Fibroblast of skin of back (primary cell): Measurements from ENCODE around the gene BORA. TPM values are rescaled to one million over a fixed set of nuclear protein-coding genes. Genes with fewer than 3 reads are reported as not detected.
"Not testable (repeated sequence)": the region's sequence is repeated elsewhere in the genome, so short reads cannot be mapped to it uniquely, and the experiment has no call there.

ENCODE experiments used
- DNase-seq: peaks from one replicate; pipeline ENCODE4 v3.0.0-alpha.2; 2013
- polyA plus RNA-seq, 2 experiments: library from polyadenylated mRNA; unstranded; fragments of 120-200 nt; gene quantifications; one replicate each; pipeline ENCODE4 v1.2.1, GENCODE V29; 2013; ENCODE audit not compliant: insufficient read length in 2 of 2

BORA gene
- polyA plus RNA-seq (2013, experiment 1 of 2; ENCODE audit: insufficient read length): 9.2 TPM
- 2.2 TPM for polyA plus RNA-seq (2013, experiment 2 of 2; ENCODE audit: insufficient read length)

GRCh38 chr13:72727417-72728289 is at the start of gene BORA, which contains the start of gene MZT1:
BORA (plus strand) TSS chr13:72727923; CDS start chr13:72728941, 1,018 bp downstream.
MZT1 (minus strand) TSS chr13:72727629; CDS start chr13:72727602, 27 bp downstream.
- peak; percentile 98 for DNase-seq

DNA sequence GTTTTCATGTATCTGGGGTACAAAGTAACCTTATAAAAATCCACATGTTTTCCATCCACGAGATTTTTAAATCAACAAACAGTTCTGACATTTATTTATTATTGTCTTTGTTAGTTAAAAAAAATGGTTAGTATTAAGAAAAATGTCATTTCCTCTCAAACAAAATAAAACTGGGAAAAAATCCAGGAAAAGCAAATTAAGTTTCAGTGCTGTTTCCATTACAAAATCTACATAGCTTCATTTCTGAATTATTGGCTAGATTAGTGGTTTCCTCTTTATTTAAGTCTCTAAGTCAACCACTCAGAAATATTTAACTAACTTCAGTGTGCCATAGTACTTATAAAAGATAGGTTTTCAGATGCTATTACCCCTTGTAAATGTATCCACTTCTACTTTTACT is 49.4 kb upstream of the BORA start:
- DNase-seq: no peak

- no peak for DNase-seq
Observed at GRCh38 chr13:72680353-72680752, 47.4 kb upstream of the BORA start.

GRCh38 chr13:72686766-72687165 is 41.0 kb upstream of the BORA start:
- no peak for DNase-seq

- no peak for DNase-seq
Observed at GRCh38 chr13:72689181-72689696, 38.5 kb upstream of the BORA start.

DNA sequence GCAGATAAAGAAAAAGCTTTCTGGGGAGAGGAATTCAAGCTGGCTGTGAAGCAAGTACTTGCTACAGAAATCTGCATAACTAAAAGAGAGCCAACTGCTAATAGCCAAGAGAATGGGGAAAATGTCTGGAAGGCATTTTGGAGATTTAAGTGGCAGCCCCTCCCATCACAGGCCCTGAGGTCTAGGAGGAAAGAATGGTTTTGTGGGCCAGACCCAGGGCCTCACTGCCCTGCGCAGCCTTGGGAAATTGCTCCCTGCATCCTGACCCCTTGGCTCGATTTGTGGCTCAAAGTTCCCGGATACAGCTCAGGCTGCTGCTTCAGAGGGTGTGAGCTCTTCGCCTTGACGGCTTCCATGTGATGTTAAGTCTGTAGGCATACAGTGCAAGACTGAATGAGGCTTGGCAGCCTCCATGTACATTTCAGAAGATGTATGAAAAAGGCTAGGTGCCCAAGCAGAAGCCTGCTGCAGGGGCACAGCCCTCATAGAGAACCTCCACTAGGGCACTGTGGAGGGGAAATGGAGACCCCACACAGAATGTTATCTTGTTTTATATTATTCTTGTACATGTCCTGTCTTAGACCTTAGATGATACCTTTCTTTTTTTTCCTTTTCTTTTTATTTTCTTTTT is 34.7 kb upstream of the BORA start:
- DNase-seq: no peak

DNA sequence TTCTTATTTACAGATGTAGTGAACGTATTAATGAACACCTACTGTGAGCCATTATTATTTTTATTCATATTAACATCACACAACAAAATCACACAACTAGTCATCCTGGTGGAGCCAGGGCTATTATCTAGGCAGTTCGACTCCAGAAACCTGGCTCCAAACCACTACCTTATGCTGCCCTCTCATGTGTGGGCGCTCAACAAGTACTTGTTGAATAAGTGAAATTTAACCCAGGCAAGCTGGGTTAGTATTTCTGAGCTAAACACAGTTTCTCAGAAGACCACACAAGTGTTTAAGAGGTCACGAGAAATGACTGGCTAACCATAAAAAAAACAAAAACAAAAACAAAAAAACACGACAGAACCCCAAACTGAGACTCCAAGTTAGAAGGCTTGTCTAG is 33.9 kb upstream of the BORA start:
- no peak for DNase-seq

DNA sequence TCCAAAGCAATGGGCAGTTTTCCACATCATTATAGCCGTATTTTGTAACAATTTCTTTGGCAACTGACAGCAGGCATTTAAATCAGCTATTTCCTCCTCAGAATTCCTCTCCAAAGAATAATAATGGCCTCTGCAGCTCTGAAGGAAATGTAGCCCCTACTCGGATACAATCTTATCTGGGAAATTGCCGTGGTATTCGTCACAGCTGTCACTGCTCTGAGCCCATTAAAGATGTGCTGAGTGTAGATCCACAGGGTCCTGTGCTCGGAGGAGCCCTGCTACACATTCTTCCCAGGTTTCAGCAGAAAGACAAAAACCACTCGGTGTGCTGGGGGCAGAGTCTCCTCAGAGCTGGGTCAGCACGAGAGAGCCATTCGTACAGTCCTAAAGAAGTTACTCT is 33.4 kb upstream of the BORA start:
- no peak for DNase-seq

- peak; percentile 23 for DNase-seq
Observed at GRCh38 chr13:72696579-72696978, 31.1 kb upstream of the BORA start.

- no peak for DNase-seq
Observed at GRCh38 chr13:72698164-72698563, 29.6 kb upstream of the BORA start.

DNA sequence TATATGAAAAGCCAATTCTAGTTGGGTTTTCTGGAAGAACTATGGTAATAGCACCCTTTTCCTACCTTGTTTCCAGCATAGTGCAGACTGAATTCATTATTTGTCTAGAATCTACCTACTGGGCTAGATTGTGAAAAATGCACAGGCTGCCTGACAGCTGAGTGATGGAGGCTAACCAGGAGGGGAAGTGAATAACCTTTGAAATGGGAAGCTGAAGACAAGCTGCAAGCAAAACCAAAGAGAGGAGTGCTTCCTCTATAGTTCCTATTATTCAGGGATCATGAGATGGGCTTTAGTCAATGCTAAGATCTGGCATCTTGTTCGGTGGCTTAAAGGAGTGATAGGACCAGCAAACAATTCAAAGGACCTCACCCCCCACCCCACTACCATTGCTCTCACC is 27.2 kb upstream of the BORA start:
- DNase-seq: no peak

DNA sequence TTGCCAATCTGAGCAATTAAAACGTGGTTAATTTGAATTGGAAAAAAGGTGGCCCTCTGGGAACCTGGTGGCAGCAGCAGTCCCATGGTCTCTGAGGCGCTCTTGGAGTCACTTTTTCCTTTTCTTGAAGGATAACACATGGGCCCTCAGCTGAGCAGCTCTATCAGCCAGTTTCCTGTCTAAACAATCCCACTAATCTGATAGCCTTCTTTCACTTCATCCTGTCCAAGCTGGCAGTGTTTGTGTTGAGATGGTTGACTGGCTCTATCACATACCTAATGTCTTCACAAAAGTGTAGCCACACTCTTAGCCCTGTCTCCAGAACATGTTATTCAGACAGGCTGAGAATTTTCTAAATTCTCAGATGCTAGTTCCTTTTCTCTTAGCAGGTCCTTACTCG is 10.9 kb upstream of the BORA start:
- no peak for DNase-seq

DNA sequence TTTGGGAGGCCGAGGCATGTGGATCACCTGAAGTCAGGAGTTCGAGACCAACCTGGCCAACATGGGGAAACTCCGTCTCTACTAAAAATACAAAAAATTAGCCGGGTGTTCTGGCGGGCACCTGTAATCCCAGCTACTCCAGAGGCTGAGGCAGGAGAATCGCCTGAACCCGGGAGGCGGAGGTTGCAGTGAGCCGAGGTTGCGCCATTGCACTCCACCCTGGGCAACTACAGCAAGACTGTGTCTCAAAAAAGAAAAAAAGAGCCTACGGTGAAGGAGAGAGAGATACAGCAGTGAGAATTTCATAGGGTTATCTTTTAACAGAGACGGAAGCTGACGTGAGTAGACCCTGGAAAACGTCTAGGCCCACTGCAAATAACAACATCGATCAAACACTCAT is 1.5 kb upstream of the BORA start:
- not testable (repeated sequence) for DNase-seq

DNA sequence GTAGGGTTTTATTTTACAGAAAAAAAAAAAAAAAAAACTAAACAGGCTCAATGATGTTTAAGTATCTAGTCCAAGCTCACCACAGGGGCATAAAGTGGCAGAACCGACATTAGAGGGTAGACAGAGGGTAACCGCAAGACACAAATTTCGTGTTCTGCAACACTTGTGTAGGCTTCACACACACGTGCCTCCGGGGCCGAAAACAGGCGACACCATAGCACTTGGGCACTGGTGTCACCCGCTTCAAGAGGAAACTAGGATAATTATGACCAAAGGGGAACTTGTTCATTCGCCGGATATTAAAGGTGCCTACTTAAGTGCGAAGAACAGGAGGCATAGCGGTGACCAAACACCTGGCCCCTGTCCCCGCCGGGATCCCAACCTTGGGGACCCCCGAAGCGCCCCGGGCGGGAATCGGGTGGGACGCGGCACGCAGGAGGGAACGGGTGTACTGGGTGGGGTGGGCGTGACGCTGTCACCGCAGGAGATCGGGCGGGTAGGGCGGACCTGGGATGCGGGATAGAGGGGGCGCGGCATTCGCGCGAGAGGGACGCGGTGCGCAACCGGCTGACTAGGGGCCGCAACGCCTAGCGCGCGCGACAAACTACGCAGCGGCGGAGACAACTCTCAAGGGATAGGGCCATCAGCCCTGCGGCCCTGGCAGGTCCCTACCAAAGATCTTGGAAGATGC is 852 bp upstream of the BORA start:
- DNase-seq: peak; percentile 17

DNA sequence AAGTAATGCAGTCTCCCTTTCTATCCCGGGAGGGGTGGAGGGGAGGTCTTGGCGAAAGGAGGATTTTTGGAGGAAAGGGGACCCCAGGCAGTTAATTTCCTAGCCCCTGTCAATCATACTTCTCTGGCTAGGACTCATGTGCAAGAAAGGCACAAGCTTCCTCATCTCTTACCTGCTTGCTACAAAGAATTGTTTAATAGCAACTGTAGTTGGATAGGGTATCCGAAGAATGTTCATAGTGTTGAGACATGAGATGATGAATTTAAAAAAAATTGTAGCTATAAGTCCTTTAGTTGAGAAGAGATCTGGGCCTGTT is 525 bp downstream of the BORA start:
- DNase-seq: no peak

DNA sequence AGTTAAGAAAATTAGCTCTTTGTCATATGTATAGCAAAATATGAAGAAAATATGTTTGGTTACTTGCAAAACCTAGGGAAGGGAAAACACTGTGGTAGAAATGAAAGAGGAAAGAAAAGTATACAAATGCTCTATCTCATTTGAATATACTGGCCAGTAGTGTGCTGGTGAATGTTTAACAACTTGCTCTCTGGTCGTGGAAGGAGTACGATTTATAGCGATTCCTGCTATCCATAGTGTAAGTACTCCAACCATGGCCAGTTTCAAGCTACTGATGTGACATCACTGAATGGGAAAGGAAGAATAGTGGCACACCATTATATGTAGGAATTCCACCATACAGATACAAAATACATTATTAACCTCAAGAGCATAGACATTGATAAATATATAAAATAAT is 9.3 kb downstream of the BORA start:
- DNase-seq: no peak

DNA sequence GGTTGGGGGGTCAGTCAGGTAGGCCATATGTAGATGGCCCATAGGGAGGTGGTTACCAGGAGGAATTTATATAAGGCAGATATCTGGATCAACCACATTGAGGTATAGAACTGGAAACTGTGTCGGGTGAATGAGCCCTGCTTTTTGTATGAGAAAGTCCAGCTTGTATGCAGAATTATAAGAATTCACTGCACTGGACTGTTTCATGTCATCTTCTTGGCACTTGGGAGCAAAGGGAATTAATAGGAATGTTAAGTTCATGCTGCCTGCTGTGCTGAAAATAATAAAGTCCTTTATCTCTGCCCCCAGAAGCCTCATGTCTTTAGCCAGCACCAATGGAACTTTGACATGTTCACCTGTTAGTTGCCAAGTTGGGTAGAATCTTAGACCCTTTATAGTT is 12.3 kb downstream of the BORA start:
- DNase-seq: no peak

- no peak for DNase-seq
Observed at GRCh38 chr13:72745260-72745659, 17.5 kb downstream of the BORA start.

- DNase-seq: no peak
Observed at GRCh38 chr13:72751220-72751619, 23.5 kb downstream of the BORA start.

DNA sequence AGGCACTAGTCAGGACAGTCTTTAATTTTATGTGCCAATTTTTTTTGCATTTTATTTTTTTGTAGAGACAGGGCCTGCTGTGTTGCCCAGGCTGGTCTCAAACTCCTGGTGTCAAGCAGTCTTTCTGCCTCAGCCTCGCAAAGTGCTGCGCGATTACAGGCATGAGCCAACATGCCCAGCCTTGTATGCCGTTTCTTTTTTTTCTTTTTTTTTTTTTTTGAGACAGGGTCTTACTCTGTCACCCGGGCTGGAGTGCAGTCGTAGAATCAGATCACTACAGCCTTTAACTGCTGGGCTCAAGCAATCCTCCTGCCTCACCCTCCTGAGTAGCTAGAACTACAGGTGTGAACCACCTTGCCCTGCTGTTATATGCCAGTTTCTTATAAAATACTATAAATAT is 26.4 kb downstream of the BORA start:
- DNase-seq: no peak

GRCh38 chr13:72757792-72758535 is 30.2 kb downstream of the BORA start:
- peak; percentile 1 for DNase-seq

DNA sequence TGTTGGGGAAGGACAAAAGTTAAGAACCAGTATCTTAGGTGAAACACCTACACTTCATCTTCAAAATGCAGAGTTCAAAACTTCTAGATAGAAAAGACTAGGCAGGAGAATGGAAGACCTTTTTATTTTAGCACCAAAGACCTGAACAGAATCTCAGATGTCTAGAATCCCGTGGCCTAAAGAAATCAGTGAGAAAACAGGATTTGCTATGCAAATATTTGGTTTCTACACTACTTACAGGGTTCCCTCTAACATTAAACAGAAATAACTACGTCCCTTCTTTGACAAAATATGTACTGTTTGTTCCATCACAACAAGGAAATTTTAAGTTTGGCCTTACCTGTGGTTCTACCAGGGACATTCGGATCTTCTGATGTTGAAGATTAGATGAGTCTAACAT is 32.5 kb downstream of the BORA start:
- no peak for DNase-seq

- no peak for DNase-seq
Observed at GRCh38 chr13:72763411-72763810, 35.7 kb downstream of the BORA start.
